GM18519 (cell line): ENCODE results near the gene AFF3.
"Not testable (repeated sequence)": the region's sequence is repeated elsewhere in the genome, so short reads cannot be mapped to it uniquely, and the experiment has no call there.

ENCODE experiments used
- ATAC-seq: cut with Tn5 transposase; IDR thresholded peaks from one replicate; pipeline ENCODE4 v1.9.1; 2021; ENCODE audit warnings: mild to moderate bottlenecking, moderate library complexity; ENCODE audit not compliant: unreplicated experiment, low FRiP score

AFF3 gene

DNA sequence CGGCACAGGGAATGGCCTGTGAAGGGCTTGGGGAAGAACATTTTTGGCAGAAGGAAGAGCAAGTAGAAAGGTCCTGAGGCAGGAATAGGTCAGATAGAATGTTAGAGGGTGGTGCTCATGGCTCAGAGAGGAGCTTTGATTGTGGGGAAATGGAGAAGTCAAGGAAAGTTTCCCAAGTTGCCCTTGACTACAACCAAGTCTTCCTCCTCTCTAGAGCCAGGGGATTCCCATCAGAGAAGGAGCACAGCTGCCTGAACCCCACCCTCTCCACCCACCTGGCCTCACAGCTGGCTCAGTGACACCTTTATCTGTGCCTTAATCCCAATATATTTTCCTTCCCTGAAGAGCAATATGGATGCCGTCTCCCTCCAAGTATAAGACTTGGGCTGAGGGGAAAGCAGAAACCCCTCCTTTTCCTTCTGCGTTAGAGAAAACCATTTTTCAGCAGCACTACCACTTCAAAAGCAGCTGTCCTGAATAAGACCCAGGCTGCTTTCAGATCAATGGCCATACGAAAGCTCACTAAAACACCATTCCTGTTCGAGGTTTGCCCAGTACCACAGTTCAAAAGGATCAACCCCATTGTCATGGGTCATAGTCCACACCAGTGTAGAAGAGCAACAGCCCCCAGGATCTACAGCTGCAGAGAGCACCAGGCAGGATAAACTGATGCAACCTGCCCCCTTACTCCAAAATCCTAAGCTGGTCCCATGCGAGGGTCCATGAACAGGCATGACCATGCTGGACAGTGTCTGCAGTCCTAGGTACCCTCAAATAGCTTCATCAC lies 199.6 kb downstream of the AFF3 start:
- ATAC-seq = no peak

DNA sequence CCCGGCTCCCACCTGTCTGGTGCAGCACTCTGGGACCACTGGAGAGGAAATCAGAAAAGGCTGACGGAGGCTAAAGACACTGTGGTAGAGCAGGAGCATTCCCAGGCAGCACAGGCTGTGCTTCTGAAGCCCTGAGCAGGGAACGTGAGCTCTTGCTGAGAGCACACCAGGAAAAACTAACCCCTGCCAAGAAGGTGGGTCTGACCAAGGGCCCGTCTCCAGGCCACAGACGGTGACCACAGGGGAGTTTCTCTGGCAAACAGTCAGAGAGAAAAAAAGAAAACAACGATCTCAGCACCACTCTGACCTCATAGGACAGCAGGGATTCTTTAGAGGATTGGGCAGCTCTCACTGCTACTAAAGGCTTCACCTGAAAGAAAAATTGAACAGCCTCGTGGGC lies 201.4 kb downstream of the AFF3 start:
- no peak for ATAC-seq

GRCh38 chr2:99939135-99939534 lies 203.3 kb downstream of the AFF3 start:
- no peak for ATAC-seq

DNA sequence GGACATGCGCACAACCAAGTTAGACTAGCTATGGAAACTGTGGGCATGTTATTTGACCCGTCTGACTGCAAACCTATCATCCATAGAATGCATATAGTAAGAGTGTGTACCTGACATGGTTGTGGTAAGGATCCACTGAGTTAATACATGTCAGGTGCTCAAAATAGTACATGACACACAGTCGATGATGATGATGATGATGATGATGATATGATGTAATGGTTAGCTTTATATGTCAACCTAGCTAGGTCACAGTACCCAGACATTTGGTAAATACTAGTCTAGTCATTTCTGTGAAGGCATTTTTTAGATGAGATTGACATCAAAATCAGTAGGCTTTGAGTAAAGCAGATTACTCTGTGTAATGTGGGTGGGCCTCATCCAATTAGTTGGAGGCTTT lies 204.1 kb downstream of the AFF3 start:
- no peak for ATAC-seq

DNA sequence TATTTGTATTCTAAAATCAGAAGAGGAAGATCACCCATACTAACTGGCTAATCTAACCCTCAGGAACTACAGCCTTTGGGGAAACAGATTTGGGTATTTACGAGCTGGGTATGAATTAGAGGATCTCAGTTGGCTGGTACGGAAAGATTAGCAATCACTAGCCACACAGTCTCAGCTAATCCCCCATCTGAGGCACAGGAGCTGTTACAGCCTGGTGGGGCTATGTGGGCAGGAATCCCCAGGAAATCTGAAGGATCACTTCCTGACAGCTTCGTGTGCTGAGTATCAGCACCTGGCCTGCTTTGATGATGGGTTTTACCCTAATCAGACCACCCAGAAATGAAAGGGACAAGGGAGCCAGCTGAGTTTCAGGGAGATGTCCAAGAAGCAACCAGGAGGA lies 206.3 kb downstream of the AFF3 start:
- no peak for ATAC-seq

GRCh38 chr2:99935662-99936061 lies 206.7 kb downstream of the AFF3 start:
- no peak for ATAC-seq

DNA sequence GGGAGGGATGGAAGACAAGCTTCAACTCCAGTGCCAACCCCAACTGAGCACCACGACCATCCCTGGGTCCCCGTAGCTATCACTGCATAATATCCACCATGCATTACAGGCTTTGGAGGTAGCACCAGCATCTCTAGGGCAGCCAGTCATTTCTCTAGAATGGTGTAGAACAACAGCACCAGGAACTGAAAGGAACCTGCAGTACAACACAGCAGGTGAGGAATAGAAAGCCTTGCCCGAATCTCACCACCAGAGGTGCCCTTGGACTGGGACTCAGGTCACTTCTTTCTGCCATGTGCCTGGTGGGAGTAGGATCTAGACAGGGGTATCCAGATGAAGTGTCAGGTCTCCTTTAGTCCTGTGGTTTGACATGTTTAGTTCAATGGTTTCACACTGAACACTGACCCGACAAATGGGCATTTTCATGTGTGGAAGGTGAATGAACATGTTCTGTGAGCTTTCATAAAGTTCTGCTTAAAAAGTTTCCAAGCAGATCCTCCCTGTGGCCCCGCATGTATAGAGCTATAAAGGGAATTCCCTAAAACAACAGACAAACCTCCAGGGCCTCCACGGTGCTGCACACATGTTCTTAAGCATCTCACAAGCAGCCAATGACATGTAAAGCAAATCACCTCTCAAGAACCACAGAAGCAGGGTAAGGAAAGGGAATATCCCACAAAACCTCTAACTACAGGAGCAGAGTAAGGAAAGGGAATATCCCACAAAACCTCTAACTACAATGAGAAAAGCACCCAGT lies 208.3 kb downstream of the AFF3 start:
- no peak for ATAC-seq

DNA sequence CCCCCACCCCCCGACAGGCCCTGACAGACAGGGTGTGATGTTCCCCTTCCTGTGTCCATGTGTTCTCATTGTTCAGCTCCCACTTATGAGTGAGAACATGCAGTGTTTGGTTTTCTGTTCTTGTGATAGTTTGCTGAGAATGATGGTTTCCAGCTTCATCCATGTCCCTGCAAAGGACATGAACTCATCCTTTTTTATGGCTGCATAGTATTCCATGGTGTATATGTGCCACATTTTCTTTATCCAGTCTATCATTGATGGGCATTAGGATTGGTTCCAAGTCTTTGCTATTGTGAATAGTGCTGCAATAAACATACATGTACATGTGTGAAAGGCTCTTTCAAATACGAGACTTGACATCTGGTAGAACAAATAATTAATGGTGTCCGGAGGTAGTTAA lies 208.9 kb downstream of the AFF3 start:
- not testable (repeated sequence) for ATAC-seq

GRCh38 chr2:99928470-99929053 lies 213.8 kb downstream of the AFF3 start:
- ATAC-seq = no peak

- ATAC-seq = not testable (repeated sequence)
These were observed 214.6 kb downstream of the AFF3 start for GRCh38 chr2:99927690-99928207.

- no peak for ATAC-seq
These were observed 215.4 kb downstream of the AFF3 start for GRCh38 chr2:99926986-99927385.

DNA sequence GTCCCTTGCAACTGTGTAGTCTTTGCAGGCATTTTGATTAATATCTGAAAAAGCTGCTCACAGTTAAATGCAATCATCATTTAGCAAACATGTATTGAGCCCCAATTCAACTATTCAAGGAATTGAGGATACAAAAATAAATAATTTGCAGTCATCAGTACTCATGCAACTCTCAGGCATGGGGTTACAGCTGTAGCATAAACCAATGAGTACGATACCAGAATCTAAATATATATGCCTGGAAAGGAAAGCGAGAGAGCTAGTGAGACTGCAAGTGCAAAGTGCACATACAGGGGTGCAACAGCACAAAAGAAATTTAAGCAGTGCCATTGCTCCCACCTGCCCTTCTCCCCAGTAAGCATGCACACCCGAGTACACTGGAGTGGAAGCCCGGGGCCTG lies 216.4 kb downstream of the AFF3 start:
- ATAC-seq = no peak

DNA sequence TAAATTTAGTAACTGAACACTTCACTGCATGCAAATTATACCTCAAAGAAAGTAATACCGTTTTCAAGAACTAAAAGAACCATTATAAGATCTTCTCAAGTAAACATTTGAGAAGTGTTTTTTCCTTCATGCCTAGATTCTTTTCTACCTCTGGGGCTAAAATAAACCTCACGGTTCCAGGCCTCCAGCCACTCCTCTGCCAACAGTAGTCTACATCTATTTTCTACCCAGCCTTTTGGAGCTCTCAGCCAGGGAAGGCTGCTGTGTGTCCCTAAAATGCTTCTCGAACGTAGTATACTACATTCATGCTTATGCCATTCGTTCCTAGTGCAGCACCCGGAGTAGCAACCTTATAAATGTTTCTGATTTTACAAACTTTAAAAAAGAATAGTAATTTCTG lies 219.7 kb downstream of the AFF3 start:
- ATAC-seq = no peak

GRCh38 chr2:99921903-99922302 lies 220.5 kb downstream of the AFF3 start:
- no peak for ATAC-seq

DNA sequence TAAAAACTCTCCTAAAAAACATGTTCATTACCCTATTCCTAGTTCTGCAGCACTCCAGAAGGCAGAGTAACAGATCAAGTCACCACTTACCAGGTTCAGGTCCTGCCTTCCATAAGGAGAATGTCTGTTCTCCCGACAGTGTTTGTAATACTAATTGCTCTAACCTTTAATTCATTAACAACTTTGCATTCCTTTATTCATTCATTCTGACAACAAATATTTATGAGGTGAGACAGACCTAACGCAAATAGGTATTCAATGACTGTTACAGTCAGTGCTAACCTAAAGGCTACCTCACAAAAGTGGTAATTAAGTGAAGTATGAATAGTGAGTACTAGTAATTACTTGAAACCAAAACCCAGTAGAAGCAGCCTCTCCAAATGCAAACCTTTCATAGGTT lies 224.0 kb downstream of the AFF3 start:
- no peak for ATAC-seq

DNA sequence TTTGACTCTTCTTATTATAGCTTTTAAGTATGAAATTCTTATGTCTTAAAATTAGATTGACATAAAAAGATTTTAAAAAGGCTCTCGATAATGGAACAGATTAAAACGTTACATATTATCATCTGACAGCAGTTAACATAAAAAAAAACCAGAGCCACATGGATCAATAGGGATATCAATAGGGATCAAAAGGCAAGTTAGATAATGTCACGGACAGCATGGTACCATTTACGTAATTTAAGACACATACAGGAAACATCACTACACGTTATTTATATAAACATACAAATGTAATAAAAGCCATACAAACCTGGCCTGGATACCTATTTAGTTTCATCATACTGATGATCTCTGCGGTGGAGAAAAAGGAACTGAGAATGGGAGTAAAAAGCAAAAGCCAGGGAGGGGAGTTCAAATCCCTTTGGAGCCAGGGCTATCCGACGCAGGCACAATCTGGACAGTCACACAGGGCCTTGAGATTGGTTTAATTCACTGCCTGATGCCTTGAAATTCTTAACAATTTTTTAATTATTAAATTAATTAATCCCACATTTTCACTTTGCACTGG lies 227.2 kb downstream of the AFF3 start:
- ATAC-seq = no peak

DNA sequence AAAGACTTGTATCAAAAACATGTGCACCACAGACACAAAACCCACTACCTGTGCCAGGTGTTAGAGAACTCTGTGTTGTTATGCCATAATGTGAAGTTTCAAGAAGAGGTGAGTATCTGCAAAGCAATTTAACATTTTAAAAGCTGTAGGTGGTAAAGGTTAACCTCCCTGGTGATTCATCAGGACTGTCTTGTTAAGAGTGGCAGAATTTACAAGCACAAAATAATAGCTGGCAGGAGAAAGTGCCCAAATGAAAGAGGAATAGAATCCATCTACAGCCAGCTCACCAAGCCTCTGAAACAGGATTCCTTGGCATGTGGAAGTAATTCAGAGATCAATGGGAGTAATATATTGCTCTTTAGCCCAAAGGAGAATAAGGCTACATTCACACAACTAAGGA lies 230.7 kb downstream of the AFF3 start:
- ATAC-seq = no peak

- no peak for ATAC-seq
These were observed 231.5 kb downstream of the AFF3 start for GRCh38 chr2:99910902-99911301.

GRCh38 chr2:99905636-99906035 lies 236.8 kb downstream of the AFF3 start:
- no peak for ATAC-seq

DNA sequence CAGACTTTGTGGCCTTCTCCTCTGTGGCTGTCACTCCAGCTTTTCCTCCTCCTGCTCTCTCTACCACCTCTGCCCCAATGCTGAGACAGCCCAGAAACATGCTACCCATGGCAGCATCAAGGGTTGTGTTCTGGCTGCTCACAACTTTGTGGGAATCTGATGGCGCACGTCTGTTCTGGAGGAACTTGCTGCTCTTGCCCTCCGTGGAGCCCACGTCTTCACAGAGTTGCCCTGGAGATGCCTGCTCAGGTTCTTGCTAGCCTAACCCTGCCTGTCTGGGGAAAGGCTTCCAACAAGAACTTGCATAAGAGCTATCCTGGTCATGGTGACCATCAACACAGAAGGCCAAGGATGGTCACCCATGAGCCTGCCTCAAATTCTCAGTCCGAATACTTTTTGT lies 237.4 kb downstream of the AFF3 start:
- ATAC-seq = no peak

DNA sequence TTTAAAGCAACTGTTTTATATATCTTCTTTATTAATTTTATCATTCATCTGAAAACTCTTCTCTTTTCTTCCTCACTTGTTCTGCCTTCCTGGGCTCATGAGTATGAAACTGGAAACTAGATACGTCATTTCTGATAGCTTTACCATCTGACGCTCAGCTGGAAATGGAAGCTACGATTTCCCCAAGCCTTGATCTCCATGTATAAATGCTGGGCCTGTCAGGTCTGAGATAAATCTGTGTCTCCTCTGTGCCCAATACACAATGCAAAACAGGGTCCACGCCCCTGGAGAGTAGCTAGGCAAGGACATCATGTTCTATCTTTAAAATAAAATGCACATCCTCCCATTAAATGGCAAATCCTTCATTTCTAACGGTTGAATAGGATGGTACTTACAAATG lies 238.4 kb downstream of the AFF3 start:
- no peak for ATAC-seq
